HAP-1 (cell line): ENCODE data around the gene MPP2.
A peak's percentile ranks its signal among the peaks of the same experiment; 100 is the strongest.
"Not testable (repeated sequence)": the region's sequence is repeated elsewhere in the genome, so short reads cannot be mapped to it uniquely, and the experiment has no call there.

Source experiments
- DNase-seq, 2 experiments: peaks; one replicate each; pipeline ENCODE4 v3.0.0-alpha.2; 2016 to 2020; ENCODE audit warnings: low spot score in 2 of 2
- H3K27me3 ChIP-seq: fragments of 250-450 bp; sonication (Bioruptor Pico); 2 replicates; pipeline ENCODE4 v1.5.1; 2020; ENCODE audit warnings: low read depth, mild to moderate bottlenecking, moderate library complexity
- H3K36me3 ChIP-seq: fragments of 250-450 bp; sonication (Bioruptor Pico); replicated peaks from 2 replicates; pipeline ENCODE4 v1.5.1; 2020; ENCODE audit warnings: mild to moderate bottlenecking
- H3K4me1 ChIP-seq: fragments of 250-450 bp; sonication (Bioruptor Pico); 2 replicates; pipeline ENCODE4 v1.5.1; 2020; ENCODE audit warnings: mild to moderate bottlenecking
- H3K4me3 ChIP-seq: fragments of 250-450 bp; sonication (Bioruptor Pico); 2 replicates; pipeline ENCODE4 v1.5.1; 2020; ENCODE audit warnings: mild to moderate bottlenecking, moderate library complexity
- H3K9me3 ChIP-seq: fragments of 250-450 bp; sonication (Bioruptor Pico); 2 replicates; pipeline ENCODE4 v1.5.1; 2020; ENCODE audit warnings: mild to moderate bottlenecking, moderate library complexity
- in situ Hi-C: fragments of 300-500 bp; cut with MboI; formaldehyde crosslinking; loops from 3 replicates; pipeline ENCODE4 v1.14.3; 2020; ENCODE audit warnings: low sequenced_read_pairs, inconsistent platforms, mixed read lengths

The MPP2 gene

DNA sequence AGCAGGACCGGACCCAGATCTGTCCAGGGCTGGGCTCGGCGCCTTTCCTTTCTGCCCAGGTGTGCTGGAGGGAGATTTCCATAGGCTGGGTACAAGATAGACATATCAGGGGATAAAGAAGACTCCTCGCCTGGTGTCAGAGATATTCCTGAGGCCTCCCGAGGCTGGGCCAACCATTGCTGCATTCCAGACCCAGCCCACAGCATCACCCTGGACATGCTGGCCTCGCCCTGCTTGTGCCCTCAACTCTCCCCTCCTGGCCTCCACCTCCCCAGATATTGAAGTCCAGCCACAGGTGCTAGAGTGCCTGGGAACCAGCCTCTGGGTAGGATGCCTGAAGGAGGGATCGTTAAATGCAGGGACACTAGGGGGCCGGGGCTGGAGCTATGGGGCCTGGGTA, 58.2 kb downstream of the MPP2 start:
- H3K4me1 ChIP-seq = 0 out of 2 replicates have a peak, but pooled peaks cover 3% of the 10 kb centered on the region
- H3K4me3 ChIP-seq = no peak overlapping the region
- no peaks in the 10 kb centered on the region for H3K36me3 ChIP-seq
- in situ Hi-C loops = no loop called here
- no peaks in the 10 kb centered on the region for H3K9me3 ChIP-seq
- peaks cover 3% of the 10 kb centered on the region; the same call in 1 of the 2 replicates for H3K27me3 ChIP-seq
- no peak for DNase-seq

DNA sequence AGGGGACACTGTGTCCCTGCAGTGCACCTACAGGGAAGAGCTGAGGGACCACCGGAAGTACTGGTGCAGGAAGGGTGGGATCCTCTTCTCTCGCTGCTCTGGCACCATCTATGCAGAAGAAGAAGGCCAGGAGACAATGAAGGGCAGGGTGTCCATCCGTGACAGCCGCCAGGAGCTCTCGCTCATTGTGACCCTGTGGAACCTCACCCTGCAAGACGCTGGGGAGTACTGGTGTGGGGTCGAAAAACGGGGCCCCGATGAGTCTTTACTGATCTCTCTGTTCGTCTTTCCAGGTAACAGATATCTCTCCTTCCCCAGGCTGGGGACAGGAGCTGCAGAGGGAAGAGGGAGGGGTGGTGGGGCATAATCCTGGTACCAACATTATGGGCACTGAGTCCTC, 58.7 kb downstream of the MPP2 start:
- Histone ChIP-seq H3K27me3 (peaks cover 3% of the 10 kb centered on the region; the same call in 1 of the 2 replicates), H3K4me3 (no peak overlapping the region), H3K36me3 (no peaks in the 10 kb centered on the region), H3K4me1 (0 out of 2 replicates have a peak, but pooled peaks cover 3% of the 10 kb centered on the region), H3K9me3 (no peaks in the 10 kb centered on the region)
- no peak for DNase-seq
- in situ Hi-C loops = no loop called here

DNA sequence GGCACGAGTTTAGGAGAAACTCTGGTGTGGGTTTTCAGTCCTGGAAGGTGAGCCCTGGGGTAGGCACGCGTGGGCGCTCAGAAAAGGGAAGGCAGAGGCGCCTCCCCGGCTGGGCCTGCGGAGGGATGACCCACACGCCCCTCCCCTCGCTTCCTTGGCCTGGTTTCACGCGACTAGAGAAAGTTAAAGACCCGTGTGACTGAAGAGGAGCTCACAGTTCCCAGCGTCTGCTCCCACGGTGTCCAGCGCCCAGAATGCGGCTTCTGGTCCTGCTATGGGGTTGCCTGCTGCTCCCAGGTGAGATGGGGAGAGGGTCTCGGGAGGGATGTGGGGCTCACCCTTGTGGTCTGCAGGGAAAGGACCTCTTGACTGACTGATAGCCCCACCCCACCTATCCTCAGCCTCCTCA, 60.4 kb downstream of the MPP2 start, which contains the start of gene CD300LG:
Gene CD300LG, plus strand, starts transcription at position 214 of the 409 bp plus-strand sequence. Its CDS starts 41 bp downstream, at position 255.
- no peak for DNase-seq
- Histone ChIP-seq H3K9me3 (no peaks in the 10 kb centered on the region), H3K4me3 (no peak within 1 kb of the TSS), H3K27me3 (no peaks in the 10 kb centered on the region), H3K36me3 (no peaks in the 10 kb centered on the region), H3K4me1 (0 out of 2 replicates have a peak, but pooled peaks cover 3% of the 10 kb centered on the region)
- in situ Hi-C loops = no loop called here

DNA sequence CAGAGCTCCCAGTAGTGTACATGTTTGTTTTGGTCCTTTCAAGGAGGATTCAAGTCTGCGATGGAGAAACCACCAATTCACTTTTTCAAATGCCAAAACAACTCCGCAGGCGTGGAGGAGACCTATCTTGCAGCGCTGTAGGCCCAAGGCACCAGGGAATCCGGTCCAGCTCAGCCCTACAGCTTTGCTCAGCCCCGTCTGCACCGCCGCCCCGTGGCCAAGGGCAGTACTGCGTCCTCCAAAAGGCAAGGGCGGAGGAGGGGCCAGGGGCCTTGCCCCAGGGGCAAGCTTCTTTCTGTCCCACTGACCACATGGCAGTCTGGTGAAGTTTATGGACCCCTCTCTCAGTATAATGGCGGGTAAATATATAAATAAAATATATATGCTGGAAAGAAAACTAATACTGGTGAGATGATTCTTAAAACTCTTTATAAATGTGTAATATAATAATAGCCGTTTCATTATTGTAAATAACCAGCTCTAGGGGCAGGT, 61.1 kb downstream of the MPP2 start:
- in situ Hi-C loops = no loop called here
- Histone ChIP-seq H3K27me3 (no peaks in the 10 kb centered on the region), H3K4me1 (0 out of 2 replicates have a peak, but pooled peaks cover 3% of the 10 kb centered on the region), H3K4me3 (no peak overlapping the region), H3K36me3 (no peaks in the 10 kb centered on the region), H3K9me3 (no peaks in the 10 kb centered on the region)
- peak; percentile 62 to 95 for DNase-seq

DNA sequence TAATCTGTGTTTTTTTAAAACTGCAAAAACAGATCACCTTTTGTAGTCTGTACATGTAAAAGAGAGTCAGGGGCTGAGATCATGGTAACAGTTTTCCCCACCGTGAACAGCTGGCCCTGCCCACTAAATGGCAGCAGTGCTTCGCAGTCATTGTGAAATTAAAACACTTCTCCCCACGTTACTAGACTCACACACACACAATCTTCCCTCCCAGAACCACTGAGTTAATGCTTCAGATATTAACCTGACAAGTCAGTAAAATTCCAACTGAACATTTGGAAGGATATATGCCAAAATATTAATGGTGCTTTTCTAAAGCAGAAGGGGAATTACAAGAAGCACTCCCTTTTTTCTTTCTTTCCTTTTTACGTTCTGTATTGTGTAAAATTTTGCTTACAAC, 61.6 kb downstream of the MPP2 start:
- Histone ChIP-seq H3K36me3 (no peaks in the 10 kb centered on the region), H3K4me3 (no peak overlapping the region), H3K27me3 (no peaks in the 10 kb centered on the region), H3K9me3 (no peaks in the 10 kb centered on the region), H3K4me1 (0 out of 2 replicates have a peak, but pooled peaks cover 3% of the 10 kb centered on the region)
- in situ Hi-C loops = no loop called here
- DNase-seq = no peak

DNA sequence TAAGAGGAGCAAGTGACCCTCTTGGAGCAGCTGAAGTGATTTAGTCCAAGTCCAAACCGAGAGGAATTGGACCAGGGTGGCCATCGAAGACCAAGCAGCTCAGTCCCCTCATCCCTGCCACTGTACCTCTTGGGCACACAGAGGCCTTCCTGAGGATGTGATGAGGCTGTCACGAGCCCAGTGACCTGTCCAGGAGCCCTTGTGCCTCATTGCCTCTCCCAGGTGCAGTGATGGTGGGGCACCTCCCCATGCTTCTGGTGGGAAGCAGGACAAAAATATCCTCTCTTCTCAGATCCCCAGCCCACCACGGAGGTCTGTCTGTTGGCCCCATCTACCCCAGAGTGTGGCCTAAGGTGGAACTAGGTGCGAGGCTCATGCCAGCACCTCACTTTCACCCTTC, 63.1 kb downstream of the MPP2 start:
- in situ Hi-C loops = no loop called here
- H3K36me3 ChIP-seq = no peaks in the 10 kb centered on the region
- H3K4me1 ChIP-seq = peaks cover 3% of the 10 kb centered on the region; the same call in 1 of the 2 replicates
- no peak for DNase-seq
- H3K4me3 ChIP-seq = no peak overlapping the region
- no peaks in the 10 kb centered on the region for H3K27me3 ChIP-seq
- no peaks in the 10 kb centered on the region for H3K9me3 ChIP-seq

DNA sequence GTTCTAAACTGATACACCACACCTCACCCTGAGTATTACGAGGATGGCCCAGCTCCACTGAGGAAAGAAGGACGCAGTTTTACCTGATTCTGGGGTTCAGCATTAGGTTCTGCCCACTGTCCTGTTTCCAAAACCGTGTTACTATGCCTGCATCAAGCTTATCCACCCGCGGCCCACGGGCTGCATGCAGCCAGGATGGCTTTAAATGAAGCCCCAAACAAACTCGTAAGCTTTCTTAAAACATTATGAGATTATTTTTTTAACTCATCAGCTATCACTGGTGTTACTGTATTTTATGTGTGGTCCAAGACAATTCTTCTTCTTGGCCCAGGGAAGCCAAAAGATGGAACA, 64.4 kb downstream of the MPP2 start:
- in situ Hi-C loops = no loop called here
- no peak overlapping the region for H3K4me3 ChIP-seq
- H3K4me1 ChIP-seq = peaks cover 3% of the 10 kb centered on the region; the same call in 1 of the 2 replicates
- no peak for DNase-seq
- H3K9me3 ChIP-seq = no peaks in the 10 kb centered on the region
- no peaks in the 10 kb centered on the region for H3K36me3 ChIP-seq
- H3K27me3 ChIP-seq = no peaks in the 10 kb centered on the region

DNA sequence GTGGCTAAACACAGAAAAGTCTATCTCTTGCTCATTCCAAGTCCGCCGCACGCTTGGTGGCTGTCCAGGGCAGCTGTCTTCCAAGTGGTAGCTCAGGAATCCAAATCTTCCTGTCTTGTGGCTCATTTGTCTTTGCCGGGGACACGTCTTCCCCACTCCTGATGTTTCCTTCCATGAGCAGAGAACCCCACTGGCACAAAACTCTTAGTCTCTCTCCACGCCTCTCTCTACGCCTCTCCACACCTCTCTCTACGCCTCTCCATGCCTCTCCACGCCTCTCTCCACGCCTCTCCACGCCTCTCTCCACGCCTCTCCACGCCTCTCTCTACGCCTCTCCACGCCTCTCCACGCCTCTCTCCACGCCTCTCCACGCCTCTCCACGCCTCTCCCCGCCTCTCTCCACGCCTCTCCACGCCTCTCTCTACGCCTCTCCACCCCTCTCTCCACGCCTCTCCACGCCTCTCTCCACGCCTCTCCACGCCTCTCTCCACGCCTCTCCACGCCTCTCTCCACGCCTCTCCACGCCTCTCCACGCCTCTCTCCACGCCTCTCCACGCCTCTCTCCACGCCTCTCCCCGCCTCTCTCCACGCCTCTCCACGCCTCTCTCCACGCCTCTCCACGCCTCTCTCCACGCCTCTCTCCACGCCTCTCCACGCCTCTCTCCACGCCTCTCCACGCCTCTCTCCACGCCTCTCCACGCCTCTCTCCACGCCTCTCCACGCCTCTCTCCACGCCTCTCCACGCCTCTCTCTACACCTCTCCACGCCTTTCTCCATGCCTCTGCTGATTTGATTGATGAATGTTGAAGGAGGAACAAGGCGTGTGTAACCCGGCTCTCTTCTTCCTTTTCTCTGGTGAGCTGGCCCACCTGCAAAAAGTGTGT, 65.0 kb downstream of the MPP2 start:
- H3K4me1 ChIP-seq, H3K27me3 ChIP-seq, DNase-seq, in situ Hi-C loops, H3K9me3 ChIP-seq, H3K36me3 ChIP-seq, H3K4me3 ChIP-seq: not testable (repeated sequence)

DNA sequence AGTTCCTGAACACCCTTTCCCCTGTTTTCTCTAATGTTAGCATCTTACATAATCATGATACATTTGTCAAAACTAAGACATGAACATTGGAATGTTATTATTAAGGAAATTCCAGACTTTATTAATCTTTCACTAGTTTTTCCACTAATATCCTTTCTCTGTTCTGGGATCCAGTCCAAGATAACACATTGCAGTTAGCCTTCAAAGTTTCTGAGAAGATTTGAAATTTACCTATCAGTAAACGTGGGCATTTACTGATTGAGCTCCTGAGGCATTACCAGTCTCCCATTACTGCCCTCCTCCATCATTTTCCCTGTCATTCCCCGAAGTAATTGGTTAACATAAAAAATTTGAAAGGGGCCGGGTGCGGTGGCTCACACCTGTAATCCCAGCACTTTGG, 66.1 kb downstream of the MPP2 start:
- H3K4me1 ChIP-seq = peaks cover 3% of the 10 kb centered on the region; the same call in 1 of the 2 replicates
- no peaks in the 10 kb centered on the region for H3K36me3 ChIP-seq
- H3K4me3 ChIP-seq = no peak overlapping the region
- no peaks in the 10 kb centered on the region for H3K27me3 ChIP-seq
- no peaks in the 10 kb centered on the region for H3K9me3 ChIP-seq
- in situ Hi-C loops = no loop called here
- no peak for DNase-seq

DNA sequence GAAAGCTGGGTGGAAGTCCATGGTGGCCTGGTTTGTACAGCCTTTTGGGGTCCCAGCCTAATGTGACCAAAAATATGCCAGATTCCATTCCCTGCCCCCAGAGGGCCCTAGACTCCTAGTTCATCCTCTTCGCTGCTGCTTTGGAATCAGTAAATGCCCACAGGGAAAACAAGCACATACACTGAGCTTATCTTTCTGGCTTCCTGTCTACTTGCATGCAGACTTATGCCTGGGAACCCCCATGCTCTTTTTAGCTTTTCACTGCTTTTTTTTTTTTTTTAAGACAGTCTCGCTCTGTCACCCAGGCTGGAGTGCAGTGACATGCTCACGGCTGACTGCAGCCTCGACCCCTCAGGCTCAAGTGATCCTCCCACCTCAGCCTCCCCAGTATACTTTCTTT, 66.5 kb downstream of the MPP2 start:
- in situ Hi-C loops = no loop called here
- Histone ChIP-seq H3K9me3 (no peaks in the 10 kb centered on the region), H3K27me3 (no peaks in the 10 kb centered on the region), H3K36me3 (no peaks in the 10 kb centered on the region), H3K4me3 (no peak overlapping the region), H3K4me1 (no peaks in the 10 kb centered on the region; the same call in 1 of the 2 replicates)
- DNase-seq = peak in 1 of 2 experiments; percentile 40

DNA sequence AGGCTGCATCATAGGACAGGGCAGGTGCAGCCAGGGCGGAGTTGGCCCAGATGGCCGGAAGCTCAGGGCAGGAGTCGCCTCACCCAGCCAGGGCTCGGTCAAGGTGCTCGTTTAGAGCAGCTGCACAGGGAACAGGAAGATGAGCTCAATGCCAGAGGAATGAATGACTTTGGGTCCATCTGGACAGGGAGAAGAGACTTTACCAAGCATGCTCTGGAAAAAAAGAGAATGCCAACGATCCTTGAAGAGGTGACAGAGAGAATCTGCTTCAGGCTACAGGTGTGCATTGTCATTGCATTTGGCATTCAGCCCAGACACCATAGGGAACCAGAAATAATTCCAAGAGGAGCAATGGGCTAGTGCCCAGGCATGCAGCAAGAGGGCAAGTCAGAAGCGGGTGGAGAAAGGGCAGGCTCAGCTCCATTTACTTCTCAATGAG, 67.6 kb downstream of the MPP2 start:
- peak in 1 of 2 experiments; percentile 34 for DNase-seq
- Histone ChIP-seq H3K4me3 (no peak overlapping the region), H3K9me3 (no peaks in the 10 kb centered on the region), H3K4me1 (no peaks in the 10 kb centered on the region; the same call in 1 of the 2 replicates), H3K36me3 (no peaks in the 10 kb centered on the region), H3K27me3 (no peaks in the 10 kb centered on the region)
- in situ Hi-C loops = no loop called here

DNA sequence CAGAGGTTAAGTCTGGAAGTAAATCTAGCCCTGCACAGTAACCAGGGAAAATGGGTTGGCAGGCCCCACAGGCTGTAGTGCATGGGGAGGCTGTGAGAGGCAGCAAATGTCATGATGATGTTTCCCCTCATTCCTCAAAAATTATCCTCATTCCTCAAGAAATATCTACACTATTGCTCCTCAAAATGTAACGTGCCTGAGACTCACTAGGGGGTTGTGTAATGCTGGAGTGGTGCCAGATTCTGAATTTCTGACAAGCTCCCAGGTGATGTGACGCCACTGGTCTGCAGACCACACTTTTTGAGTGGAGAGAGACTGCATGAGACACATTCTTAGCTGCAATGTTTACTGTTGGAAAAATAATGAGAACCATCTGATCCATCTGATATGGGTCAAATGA, 73.2 kb downstream of the MPP2 start:
- no peak for DNase-seq
- in situ Hi-C loops = no loop called here

DNA sequence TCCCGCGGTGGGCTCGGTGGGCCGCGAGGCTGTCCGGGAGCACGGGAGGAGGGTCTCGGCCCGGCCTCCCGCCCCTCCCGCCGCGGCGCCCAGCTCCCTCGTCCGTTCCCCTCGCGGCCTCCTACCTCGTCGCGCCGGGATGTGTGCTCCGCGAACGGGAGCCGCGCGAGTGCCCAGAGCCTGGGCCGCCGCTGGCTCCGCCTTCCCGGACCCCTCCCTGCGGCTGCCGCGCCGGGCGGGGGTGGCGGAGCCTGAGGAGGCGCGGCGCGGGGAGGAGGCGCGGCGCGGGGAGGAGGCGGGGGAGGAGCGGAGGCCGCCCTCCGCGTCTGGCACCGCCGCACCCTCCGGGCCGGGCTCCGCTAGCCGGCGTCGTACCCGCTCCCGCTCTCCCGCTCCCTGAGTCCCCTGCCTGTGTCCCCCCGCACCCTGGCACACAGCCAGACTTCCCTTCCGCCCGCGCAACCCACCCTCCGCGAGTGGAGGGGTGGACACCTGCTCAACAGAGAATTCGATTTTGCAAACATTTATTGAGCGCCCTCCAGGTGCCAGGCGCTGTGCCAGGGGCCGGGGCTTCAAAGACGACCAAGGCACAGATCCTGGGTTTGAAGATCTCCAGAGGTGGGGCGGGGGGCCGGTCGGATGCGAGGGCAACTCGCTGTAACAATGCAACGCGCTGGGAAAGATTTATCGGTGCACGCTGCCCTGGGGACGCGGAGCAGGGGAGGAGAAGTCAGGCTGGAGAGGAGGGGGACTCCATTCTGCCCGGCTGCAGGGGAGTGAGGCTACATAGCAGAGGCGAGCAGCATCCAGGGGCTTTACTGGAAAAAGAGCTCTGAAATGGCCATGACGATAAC, 74.1 kb downstream of the MPP2 start, which contains the start of gene MPP3:
Gene MPP3, minus strand, starts transcription at position 171 of the 854 bp plus-strand sequence. CDS start 1,240 bp downstream, outside the sequence.
- in situ Hi-C loops = no loop called here
- DNase-seq = peak; percentile 72 to 83

More for the DNA sequence above, 73.2 kb downstream of the MPP2 start:
- no peaks in the 10 kb centered on the region; the same call in none of the 2 replicates for H3K36me3 ChIP-seq
- no peaks in the 10 kb centered on the region for H3K9me3 ChIP-seq
- H3K4me3 ChIP-seq = no peak overlapping the region
- H3K4me1 ChIP-seq = peaks cover 7% of the 10 kb centered on the region; the same call in 1 of the 2 replicates
- H3K27me3 ChIP-seq = no peaks in the 10 kb centered on the region

More for the DNA sequence above, 74.1 kb downstream of the MPP2 start, which contains the start of gene MPP3:
- H3K4me1 ChIP-seq = peaks cover 7% of the 10 kb centered on the region; the same call in 1 of the 2 replicates
- no peaks in the 10 kb centered on the region for H3K9me3 ChIP-seq
- H3K27me3 ChIP-seq = no peaks in the 10 kb centered on the region
- peaks cover 7% of the 10 kb centered on the region for H3K36me3 ChIP-seq
- peak within 1 kb of the TSS; percentile 55 for H3K4me3 ChIP-seq
